Measurements from ENCODE around the gene ZBTB12. TPM values are rescaled to one million over a fixed set of nuclear protein-coding genes. Genes with fewer than 3 reads are reported as not detected.
A peak's percentile ranks its signal among the peaks of the same experiment; 100 is the strongest.

The ZBTB12 gene
- polyA plus RNA-seq, 3 donors: 0.11 TPM; not detected in 2

GRCh38 chr6:31927863-31928671 lies 26.2 kb upstream of the ZBTB12 start:
- H3K36me3 ChIP-seq (replicated peaks in 1 of 2; ENCODE audit: control insufficient read depth in 1 of 2, insufficient read depth in 2 of 2, low read length in 2 of 2): no peaks in the 10 kb centered on the region
- peak overlapping the region; percentile 68 for H2AFZ ChIP-seq (ENCODE audit: insufficient read depth, low read depth, low read length, poor library complexity, severe bottlenecking)
- H3K9ac ChIP-seq (ENCODE audit: insufficient read depth, low read length, poor library complexity, severe bottlenecking): no peak overlapping the region
- DNase-seq: no peak
- WGBS (ENCODE audit: insufficient coverage): 91% methylated on average over 10 of the region's 11 CpGs
- Mint-ChIP-seq H3K36me3 (no peaks in the 10 kb centered on the region), H3K4me3 (peak overlapping the region; percentile 62 to 77), H3K4me1 (peaks cover 26% of the 10 kb centered on the region), H3K27ac (peak overlapping the region in 2 of 7 donors; percentile 10 to 40), H3K27me3 (ENCODE audit: low read depth in 3 of 3) (peaks cover 0 to 3% (median 3%) of the 10 kb centered on the region in 3 donors), H3K9me3 (peaks cover 0 to 3% (median 0%) of the 10 kb centered on the region in 7 donors)
- H4K20me1 ChIP-seq (ENCODE audit: insufficient read depth, low read length): no peaks in the 10 kb centered on the region
- no peak for TF ChIP-seq CTCF (IDR thresholded peaks at IDR 0.05)
- peaks cover 4 to 31% of the 10 kb centered on the region in 2 donors for H3K4me1 ChIP-seq (ENCODE audit: control insufficient read depth in 1 of 2, insufficient read depth in 2 of 2, low read length in 2 of 2)
- H3K9me3 ChIP-seq (replicated peaks in 1 of 2; ENCODE audit: control insufficient read depth in 1 of 2, insufficient read depth in 1 of 2, low read length in 2 of 2): no peaks in the 10 kb centered on the region
- no peaks in the 10 kb centered on the region for H3K27me3 ChIP-seq (ENCODE audit: control insufficient read depth in 2 of 2, insufficient read depth in 2 of 2, low read length in 2 of 2)
- peak overlapping the region in 1 of 2 donors; percentile 48 for H3K27ac ChIP-seq (ENCODE audit: low read depth in 1 of 2, low read length in 2 of 2)
- H3K79me2 ChIP-seq (ENCODE audit: insufficient read depth, low read length): no peaks in the 10 kb centered on the region
- H3K4me2 ChIP-seq (replicated peaks; ENCODE audit: extremely low read depth, low read length, poor library complexity, severe bottlenecking): peak overlapping the region; percentile 36
- peak overlapping the region in 1 of 3 experiments; percentile 51 for H3K4me3 ChIP-seq (replicated peaks in 1 of 3; ENCODE audit: low read depth in 2 of 3, low read length in 3 of 3)
- intact Hi-C loops (cut with micrococcal nuclease): no loop called here

- Histone ChIP-seq H3K4me2 (replicated peaks; ENCODE audit: extremely low read depth, low read length, poor library complexity, severe bottlenecking) (peak within 1 kb of the TSS; percentile 36), H3K9ac (ENCODE audit: insufficient read depth, low read length, poor library complexity, severe bottlenecking) (no peak within 1 kb of the TSS), H3K36me3 (replicated peaks in 1 of 2; ENCODE audit: control insufficient read depth in 1 of 2, insufficient read depth in 2 of 2, low read length in 2 of 2) (no peaks in the 10 kb centered on the region), H2AFZ (ENCODE audit: insufficient read depth, low read depth, low read length, poor library complexity, severe bottlenecking) (peak within 1 kb of the TSS; percentile 68), H3K27ac (ENCODE audit: low read depth in 1 of 2, low read length in 2 of 2) (peak within 1 kb of the TSS in 1 of 2 donors; percentile 48), H3K27me3 (ENCODE audit: control insufficient read depth in 2 of 2, insufficient read depth in 2 of 2, low read length in 2 of 2) (no peaks in the 10 kb centered on the region), H3K4me1 (ENCODE audit: control insufficient read depth in 1 of 2, insufficient read depth in 2 of 2, low read length in 2 of 2) (peaks cover 4 to 31% of the 10 kb centered on the region in 2 donors), H3K79me2 (ENCODE audit: insufficient read depth, low read length) (no peaks in the 10 kb centered on the region), H3K4me3 (replicated peaks in 1 of 3; ENCODE audit: low read depth in 2 of 3, low read length in 3 of 3) (peak within 1 kb of the TSS in 1 of 3 experiments; percentile 51), H3K9me3 (replicated peaks in 1 of 2; ENCODE audit: control insufficient read depth in 1 of 2, insufficient read depth in 1 of 2, low read length in 2 of 2) (no peaks in the 10 kb centered on the region), H4K20me1 (ENCODE audit: insufficient read depth, low read length) (no peaks in the 10 kb centered on the region)
- Mint-ChIP-seq H3K4me1 (peaks cover 26% of the 10 kb centered on the region), H3K27me3 (ENCODE audit: low read depth in 3 of 3) (peaks cover 0 to 4% (median 2%) of the 10 kb centered on the region in 3 donors), H3K4me3 (peak within 1 kb of the TSS; percentile 62 to 77), H3K9me3 (peaks cover 0 to 3% (median 0%) of the 10 kb centered on the region in 7 donors), H3K36me3 (no peaks in the 10 kb centered on the region), H3K27ac (peak within 1 kb of the TSS in 3 of 7 donors; percentile 2 to 40 (median 10))
- intact Hi-C loops (cut with micrococcal nuclease): no loop called here
- WGBS (ENCODE audit: insufficient coverage): 100% methylated on average over 1 of the region's 11 CpGs
- DNase-seq: no peak
- TF ChIP-seq CTCF (IDR thresholded peaks at IDR 0.05): no peak
Measured at GRCh38 chr6:31927242-31927862, 25.5 kb upstream of the ZBTB12 start, which contains the start of gene C2. TSS of gene C2 (plus strand) at chr6:31927717. CDS start at chr6:31927753, 36 bp downstream.

Data from CD14-positive monocyte (primary cell).